Measurements from ENCODE around the gene SEPTIN10. TPM values are rescaled to one million over a fixed set of nuclear protein-coding genes. Genes with fewer than 3 reads are reported as not detected.
"Not testable (repeated sequence)": the region's sequence is repeated elsewhere in the genome, so short reads cannot be mapped to it uniquely, and the experiment has no call there.

Gene SEPTIN10
- total RNA-seq, 3 donors from 2014 or later = 93.5 to 116 (median 100) TPM

- TF ChIP-seq POLR2A (IDR thresholded peaks at IDR 0.05) = no peak
- TF ChIP-seq CTCF (IDR thresholded peaks at IDR 0.05) = no peak
- no peak for TF ChIP-seq POLR2AphosphoS5 (IDR thresholded peaks at IDR 0.05)
- no peak overlapping the region for H3K4me3 ChIP-seq
- H3K36me3 ChIP-seq = no peaks in the 10 kb centered on the region
- H3K9me3 ChIP-seq = no peaks in the 10 kb centered on the region
- no peaks in the 10 kb centered on the region for H3K4me1 ChIP-seq
- no peak overlapping the region for H3K27ac ChIP-seq
- no peaks in the 10 kb centered on the region for H3K27me3 ChIP-seq
- intact Hi-C loops (cut with DNase I; ENCODE audit: low total_unique reads) = no loop called here
- no peak for DNase-seq (ENCODE audit: low spot score in 2 of 2)
Measured at GRCh38 chr2:109591206-109591605, 22.6 kb downstream of the SEPTIN10 start.

- no peak overlapping the region for H3K4me3 ChIP-seq
- no peaks in the 10 kb centered on the region for H3K36me3 ChIP-seq
- no peaks in the 10 kb centered on the region for H3K9me3 ChIP-seq
- no peaks in the 10 kb centered on the region for H3K4me1 ChIP-seq
- intact Hi-C loops (cut with DNase I; ENCODE audit: low total_unique reads) = no loop called here
- no peak for TF ChIP-seq CTCF (IDR thresholded peaks at IDR 0.05)
- TF ChIP-seq POLR2A (IDR thresholded peaks at IDR 0.05) = no peak
- TF ChIP-seq POLR2AphosphoS5 (IDR thresholded peaks at IDR 0.05) = no peak
- H3K27me3 ChIP-seq = no peaks in the 10 kb centered on the region
- DNase-seq (ENCODE audit: low spot score in 2 of 2) = no peak
- no peak overlapping the region for H3K27ac ChIP-seq
Measured at GRCh38 chr2:109586687-109587086, 27.1 kb downstream of the SEPTIN10 start.

GRCh38 chr2:109582928-109583895 lies 30.6 kb downstream of the SEPTIN10 start:
- Histone ChIP-seq H3K9me3 (no peaks in the 10 kb centered on the region), H3K27ac (no peak overlapping the region), H3K36me3 (no peaks in the 10 kb centered on the region), H3K27me3 (no peaks in the 10 kb centered on the region), H3K4me1 (no peaks in the 10 kb centered on the region), H3K4me3 (no peak overlapping the region)
- DNase-seq (ENCODE audit: low spot score in 2 of 2) = no peak
- intact Hi-C loops (cut with DNase I; ENCODE audit: low total_unique reads) = no loop called here
- no peak for TF ChIP-seq POLR2AphosphoS5 (IDR thresholded peaks at IDR 0.05)
- no peak for TF ChIP-seq CTCF (IDR thresholded peaks at IDR 0.05)

GRCh38 chr2:109577630-109578029 lies 36.1 kb downstream of the SEPTIN10 start:
- H3K4me1 ChIP-seq; H3K9me3 ChIP-seq; H3K4me3 ChIP-seq; intact Hi-C loops (cut with DNase I; ENCODE audit: low total_unique reads); H3K27me3 ChIP-seq; H3K27ac ChIP-seq; H3K36me3 ChIP-seq; DNase-seq (ENCODE audit: low spot score in 2 of 2): not testable (repeated sequence)

GRCh38 chr2:109575373-109575772 lies 38.4 kb downstream of the SEPTIN10 start:
- intact Hi-C loops (cut with DNase I; ENCODE audit: low total_unique reads) = no loop called here
- no peaks in the 10 kb centered on the region for H3K4me1 ChIP-seq
- no peaks in the 10 kb centered on the region for H3K9me3 ChIP-seq
- no peak for TF ChIP-seq CTCF (IDR thresholded peaks at IDR 0.05)
- no peak for TF ChIP-seq POLR2AphosphoS5 (IDR thresholded peaks at IDR 0.05)
- no peak for TF ChIP-seq POLR2A (IDR thresholded peaks at IDR 0.05)
- H3K27ac ChIP-seq = no peak overlapping the region
- H3K36me3 ChIP-seq = no peaks in the 10 kb centered on the region
- no peak overlapping the region for H3K4me3 ChIP-seq
- H3K27me3 ChIP-seq = no peaks in the 10 kb centered on the region
- no peak for DNase-seq (ENCODE audit: low spot score in 2 of 2)
